Uterus (tissue), 4 donors: ENCODE results near the gene CDKAL1. TPM values are rescaled to one million over a fixed set of nuclear protein-coding genes. Genes with fewer than 3 reads are reported as not detected.

Experiments
- DNase-seq, 2 donors: peaks; one replicate each; pipeline ENCODE4 v3.0.0-alpha.2; 2019 to 2020
- H3K27ac ChIP-seq, 2 donors: fragments of 200-600 bp; sonication (generic); 1 replicate in 1 of 2; 2 replicates in 1 of 2; pipeline ENCODE4 v1.5.1; 2016 to 2018
- H3K27me3 ChIP-seq, 2 donors: fragments of 200-600 bp; sonication (generic); one replicate each; pipeline ENCODE4 v1.5.1; 2018 to 2019; ENCODE audit warnings: control low read depth in 1 of 2
- H3K36me3 ChIP-seq, 2 donors: fragments of 200-600 bp; sonication (generic); one replicate each; pipeline ENCODE4 v1.5.1; 2019; ENCODE audit warnings: control low read depth in 1 of 2
- H3K4me1 ChIP-seq, 2 donors: fragments of 200-600 bp; sonication (generic); one replicate each; pipeline ENCODE4 v1.5.1; 2018 to 2019; ENCODE audit warnings: control low read depth in 1 of 2
- H3K4me3 ChIP-seq, 2 donors: fragments of 200-600 bp; sonication (generic); 1 replicate in 1 of 2; 2 replicates in 1 of 2; pipeline ENCODE4 v1.5.1; 2018 to 2019; ENCODE audit warnings: mild to moderate bottlenecking in 1 of 2
- H3K9me3 ChIP-seq, 2 donors: fragments of 200-600 bp; sonication (generic); one replicate each; pipeline ENCODE4 v1.5.1; 2019; ENCODE audit warnings: control low read depth in 1 of 2
- CTCF ChIP-seq, 4 experiments: fragments of 200-600 bp in 2 of 4; fragments of 450-650 bp in 2 of 4; sonication (generic) in 2 of 4; IDR thresholded peaks; one replicate each; pipeline ENCODE4 v1.5.1; 2016 to 2019; ENCODE audit warnings: antibody characterized with exemption in 4 of 4, mild to moderate bottlenecking in 2 of 4, moderate library complexity in 1 of 4
- POLR2A ChIP-seq, 2 donors: fragments of 450-650 bp; IDR thresholded peaks; one replicate each; pipeline ENCODE4 v1.6.1; 2016; ENCODE audit warnings: antibody characterized with exemption in 2 of 2, mild to moderate bottlenecking in 1 of 2, moderate library complexity in 1 of 2
- intact Hi-C: fragments of 100-400 bp; cut with DNase I; formaldehyde crosslinking; loops from one replicate; pipeline ENCODE4 v1.15.1; 2023; ENCODE audit warnings: low total_unique reads
- total RNA-seq, 4 donors: library from RNA; depleted of rRNA in 3 of 4; stranded (reverse); fragments of >200 nt in 3 of 4; gene quantifications; one replicate each; pipeline versions ENCODE4 v1.1.0 to v1.2.4, GENCODE V29; 2014 to 2023
- donor health status: DM: yes; HTN: yes; CAD: no.

CDKAL1 gene
- total RNA-seq, 4 donors from 2014 or later, result 5.0 to 51.7 (median 18.9) TPM

DNA sequence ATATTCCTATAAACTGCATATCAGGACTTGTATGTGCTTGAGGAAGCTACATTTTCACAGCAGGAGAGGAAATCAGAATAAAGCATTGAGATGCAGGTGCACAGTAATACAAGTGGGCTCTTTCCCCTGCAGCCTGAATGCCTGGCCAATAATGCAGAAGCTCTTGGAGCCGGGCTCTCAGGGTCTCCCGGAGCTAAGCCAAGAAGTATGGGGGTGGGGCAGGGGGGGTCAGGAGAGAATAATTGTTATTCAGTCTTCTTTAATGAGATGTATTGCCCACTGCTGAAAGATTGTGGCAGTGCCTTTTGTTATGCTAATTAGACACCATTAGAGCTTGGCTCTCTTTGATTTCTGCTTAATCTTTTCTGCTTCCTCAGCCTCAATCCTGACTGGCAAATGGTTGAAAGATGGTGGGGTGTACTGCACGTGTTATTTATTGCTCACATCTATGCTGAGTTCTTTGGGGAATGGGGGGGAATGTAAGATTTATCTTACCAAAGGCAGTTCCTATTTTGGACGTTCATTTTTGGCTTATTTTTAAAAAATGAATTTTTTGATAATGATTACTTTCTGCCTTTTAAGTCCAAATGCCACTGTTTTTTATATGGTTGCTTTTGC lies 651.7 kb downstream of the CDKAL1 start:
- no peak overlapping the region for H3K4me3 ChIP-seq
- TF ChIP-seq CTCF (IDR thresholded peaks at IDR 0.05) (no peak), POLR2A (IDR thresholded peaks at IDR 0.05) (no peak)
- H3K27me3 ChIP-seq, result no peaks in the 10 kb centered on the region
- no peaks in the 10 kb centered on the region for H3K9me3 ChIP-seq
- peaks cover 0 to 6% of the 10 kb centered on the region in 2 donors for H3K4me1 ChIP-seq
- H3K36me3 ChIP-seq, result no peaks in the 10 kb centered on the region
- H3K27ac ChIP-seq, result no peak overlapping the region
- intact Hi-C loops, result no loop called here
- no peak for DNase-seq

DNA sequence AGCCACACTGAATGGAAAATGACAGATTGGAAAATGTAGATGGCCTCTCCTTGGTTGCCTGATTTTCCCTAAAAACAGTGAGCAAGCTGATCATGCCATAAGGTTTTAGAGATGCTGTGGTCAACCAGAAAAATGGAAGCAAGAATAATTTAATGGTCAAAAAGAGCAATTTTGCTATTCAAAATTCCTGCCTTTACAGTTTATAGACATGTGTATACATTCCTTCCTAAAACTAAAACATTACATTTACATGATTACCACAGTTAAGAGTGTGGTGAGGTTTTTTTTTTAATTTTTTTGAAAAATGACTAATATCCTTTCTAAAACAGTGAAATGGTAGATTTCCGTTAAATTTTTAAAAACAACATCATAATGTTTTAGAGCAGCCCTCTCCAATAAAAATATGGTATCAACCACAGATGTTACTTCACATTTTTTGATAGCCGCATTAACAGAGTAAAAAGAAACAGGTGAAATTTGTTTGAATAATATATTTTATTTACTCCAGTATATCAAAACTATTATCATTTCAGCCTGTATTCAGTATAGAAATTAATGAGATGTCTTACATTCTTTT lies 652.3 kb downstream of the CDKAL1 start:
- TF ChIP-seq POLR2A (IDR thresholded peaks at IDR 0.05) (no peak), CTCF (IDR thresholded peaks at IDR 0.05) (no peak)
- H3K36me3 ChIP-seq, result no peaks in the 10 kb centered on the region
- peaks cover 0 to 6% of the 10 kb centered on the region in 2 donors for H3K4me1 ChIP-seq
- no peak overlapping the region for H3K27ac ChIP-seq
- H3K9me3 ChIP-seq, result no peaks in the 10 kb centered on the region
- intact Hi-C loops, result no loop called here
- H3K4me3 ChIP-seq, result no peak overlapping the region
- H3K27me3 ChIP-seq, result no peaks in the 10 kb centered on the region
- DNase-seq, result no peak

- no peaks in the 10 kb centered on the region for H3K9me3 ChIP-seq
- H3K36me3 ChIP-seq, result no peaks in the 10 kb centered on the region
- H3K27ac ChIP-seq, result no peak overlapping the region
- TF ChIP-seq POLR2A (IDR thresholded peaks at IDR 0.05) (no peak), CTCF (IDR thresholded peaks at IDR 0.05) (no peak)
- intact Hi-C loops, result no loop called here
- H3K4me1 ChIP-seq, result peaks cover 0 to 6% of the 10 kb centered on the region in 2 donors
- no peak overlapping the region for H3K4me3 ChIP-seq
- no peaks in the 10 kb centered on the region for H3K27me3 ChIP-seq
- DNase-seq, result no peak
Measured at GRCh38 chr6:21187485-21187884, 653.2 kb downstream of the CDKAL1 start.

DNA sequence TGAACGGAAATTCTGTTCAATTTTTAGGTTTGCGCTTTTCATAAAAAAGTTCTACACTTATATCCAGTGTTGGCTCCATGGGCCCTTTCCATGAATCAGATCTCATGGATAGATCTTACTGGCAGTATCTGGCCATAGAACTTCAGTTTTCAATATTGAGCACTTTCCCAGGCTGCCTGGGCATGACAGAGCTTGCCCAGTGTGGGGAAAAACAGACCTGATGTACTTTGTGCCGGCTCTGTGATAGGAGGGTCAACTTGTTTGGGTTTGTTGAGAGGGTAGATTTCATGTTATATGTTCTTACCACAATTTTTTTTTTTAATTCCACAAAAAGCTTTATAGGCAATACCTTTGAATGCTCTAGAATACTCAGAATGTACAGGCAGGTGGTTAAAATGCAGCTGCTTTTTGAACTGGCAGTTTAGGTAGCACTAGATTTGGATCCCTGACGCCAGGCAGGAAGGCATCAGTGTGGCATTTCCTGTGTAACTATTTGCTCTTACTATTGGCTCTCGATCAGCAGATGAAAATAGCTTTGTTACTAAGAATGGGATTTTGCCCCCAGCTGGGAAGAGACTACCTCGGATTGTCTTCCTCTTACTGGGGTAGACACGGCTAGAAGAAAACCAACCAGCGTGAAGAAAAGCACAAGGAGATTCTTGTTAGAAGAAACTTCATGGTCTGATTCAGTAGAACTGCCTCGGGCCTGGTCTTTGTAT lies 654.4 kb downstream of the CDKAL1 start:
- intact Hi-C loops, result no loop called here
- no peak overlapping the region for H3K27ac ChIP-seq
- no peaks in the 10 kb centered on the region for H3K27me3 ChIP-seq
- DNase-seq, result no peak
- peaks cover 0 to 6% of the 10 kb centered on the region in 2 donors for H3K4me1 ChIP-seq
- H3K9me3 ChIP-seq, result no peaks in the 10 kb centered on the region
- H3K4me3 ChIP-seq, result no peak overlapping the region
- no peak for TF ChIP-seq CTCF (IDR thresholded peaks at IDR 0.05)
- TF ChIP-seq POLR2A (IDR thresholded peaks at IDR 0.05), result no peak
- H3K36me3 ChIP-seq, result no peaks in the 10 kb centered on the region

- Histone ChIP-seq H3K36me3 (no peaks in the 10 kb centered on the region), H3K27ac (no peak overlapping the region), H3K4me3 (no peak overlapping the region), H3K4me1 (peaks cover 0 to 6% of the 10 kb centered on the region in 2 donors), H3K9me3 (no peaks in the 10 kb centered on the region), H3K27me3 (no peaks in the 10 kb centered on the region)
- no peak for DNase-seq
- TF ChIP-seq POLR2A (IDR thresholded peaks at IDR 0.05), result no peak
- TF ChIP-seq CTCF (IDR thresholded peaks at IDR 0.05), result no peak
- intact Hi-C loops, result no loop called here
Measured at GRCh38 chr6:21189759-21190158, 655.5 kb downstream of the CDKAL1 start.
